OCI-LY3 (cell line): Measurements from ENCODE around the gene HOXC5.

Source experiments
- H2AFZ ChIP-seq: fragments of 200-600, 300-600 bp; shearing (Covaris generic); 2 replicates; pipeline ENCODE4 v1.6.0; 2014; ENCODE audit warnings: antibody characterized with exemption, low read depth, low read length
- H3K27ac ChIP-seq: fragments of 200-600, 300-600 bp; sonication (generic); 2 replicates; pipeline ENCODE4 v1.5.1; 2014; ENCODE audit warnings: mild to moderate bottlenecking, low read length, moderate library complexity, mixed read lengths
- H3K27me3 ChIP-seq: fragments of 200-600, 300-600 bp; sonication (generic); 2 replicates; pipeline ENCODE4 v1.6.1; 2014; ENCODE audit warnings: low read depth, low read length, mixed read lengths
- H3K36me3 ChIP-seq: fragments of 200-600, 300-600 bp; sonication (generic); replicated peaks from 2 replicates; pipeline ENCODE3; 2014; ENCODE audit warnings: low read depth, low read length, mixed read lengths
- H3K4me1 ChIP-seq: fragments of 300-600, 200-600 bp; sonication (generic); 2 replicates; pipeline ENCODE4 v1.6.1; 2014; ENCODE audit warnings: low read length, mixed read lengths
- H3K4me2 ChIP-seq: fragments of 200-600, 300-600 bp; sonication (generic); 2 replicates; pipeline ENCODE4 v1.6.1; 2014; ENCODE audit warnings: low read length, mixed read lengths
- H3K4me3 ChIP-seq: fragments of 300-600, 200-600 bp; sonication (generic); 2 replicates; pipeline ENCODE4 v1.5.1; 2014; ENCODE audit warnings: antibody characterized with exemption, mild to moderate bottlenecking, low read length, moderate library complexity
- H3K79me2 ChIP-seq: fragments of 300-600, 200-600 bp; shearing (Covaris generic); 2 replicates; pipeline ENCODE4 v1.6.1; 2014; ENCODE audit warnings: mild to moderate bottlenecking, low read length, mixed read lengths
- H3K9ac ChIP-seq: fragments of 300-600, 200-600 bp; shearing (Covaris generic); 2 replicates; pipeline ENCODE4 v1.6.0; 2014; ENCODE audit warnings: mild to moderate bottlenecking, low read length, moderate library complexity
- H3K9me3 ChIP-seq: fragments of 200-600, 300-600 bp; shearing (Covaris generic); 2 replicates; pipeline ENCODE4 v1.6.1; 2014; ENCODE audit warnings: low read length, mixed read lengths; ENCODE audit not compliant: insufficient read depth
- H4K20me1 ChIP-seq: fragments of 200-600, 300-600 bp; sonication (generic); 2 replicates; pipeline ENCODE4 v1.6.1; 2016; ENCODE audit warnings: low read length, mixed read lengths; ENCODE audit not compliant: insufficient read depth
- CTCF ChIP-seq: fragments of 200-600, 300-600 bp; sonication (generic); IDR thresholded peaks from 2 replicates; pipeline ENCODE4 v1.5.1; 2014; ENCODE audit warnings: antibody characterized with exemption, low read length, low read depth
- EZH2phosphoT487 ChIP-seq: fragments of 200-600 bp; shearing (Covaris generic); IDR thresholded peaks from 2 replicates; pipeline ENCODE4 v1.6.1; 2018; ENCODE audit warnings: antibody characterized with exemption, mixed run types, low read depth

HOXC5 gene

DNA sequence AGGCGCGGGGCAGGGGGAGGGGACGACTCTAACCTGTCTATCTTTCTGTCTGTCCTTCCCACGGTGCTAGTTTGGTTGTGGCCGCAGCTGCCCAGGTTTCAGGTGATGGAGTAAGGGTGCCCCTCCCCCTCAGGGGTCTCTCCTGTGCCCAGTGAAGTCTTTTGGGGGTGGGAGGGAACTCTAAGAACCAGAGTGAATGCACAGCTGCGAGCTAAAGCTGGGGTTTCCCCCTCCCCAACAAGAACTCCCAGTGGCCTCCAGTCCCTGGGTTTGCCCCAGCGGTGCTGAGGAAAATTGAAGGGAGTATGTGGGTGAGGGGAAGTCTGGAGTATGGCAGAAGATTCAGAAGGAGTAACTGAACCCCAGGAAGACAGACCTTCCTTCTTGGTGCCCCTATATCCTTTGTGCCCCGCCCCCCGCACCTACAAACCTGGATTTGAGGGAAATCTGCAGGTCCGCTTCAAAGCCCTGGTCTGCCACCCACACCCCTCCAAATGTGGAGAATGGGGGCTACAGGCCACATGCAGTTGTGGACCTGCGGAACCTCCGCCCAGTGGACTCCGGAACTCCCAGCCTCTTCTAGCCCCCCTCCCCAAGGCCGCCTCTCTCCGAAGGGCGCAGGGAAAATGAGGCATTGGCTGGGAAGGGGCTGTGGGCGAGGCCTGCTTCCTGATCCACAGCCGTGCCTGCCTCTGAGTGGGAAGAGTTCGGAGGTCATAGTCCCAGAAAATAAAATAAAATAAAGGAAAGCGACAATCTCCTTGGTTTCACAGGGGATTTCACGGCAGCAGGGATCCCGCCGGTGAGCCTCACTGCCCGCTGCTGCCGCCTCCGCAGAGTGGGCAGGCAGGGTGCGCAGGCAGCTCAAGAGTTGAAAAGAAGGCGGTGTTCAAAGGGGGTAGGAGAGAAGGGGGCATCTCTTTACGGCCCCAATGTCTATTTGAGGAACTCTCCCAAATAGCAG is 36.3 kb upstream of the HOXC5 start:
- no peaks in the 10 kb centered on the region for H4K20me1 ChIP-seq
- H3K27me3 ChIP-seq = no peaks in the 10 kb centered on the region
- no peaks in the 10 kb centered on the region for H3K36me3 ChIP-seq
- peak overlapping the region; percentile 98 for H3K9ac ChIP-seq
- no peaks in the 10 kb centered on the region for H3K79me2 ChIP-seq
- H3K4me1 ChIP-seq = peaks cover 31% of the 10 kb centered on the region
- H3K4me2 ChIP-seq = peak overlapping the region; percentile 95
- peak overlapping the region; percentile 79 for H2AFZ ChIP-seq
- H3K9me3 ChIP-seq = no peaks in the 10 kb centered on the region
- TF ChIP-seq EZH2phosphoT487 (no peak), CTCF (no peak)
- H3K4me3 ChIP-seq = peak overlapping the region; percentile 90
- peak overlapping the region; percentile 70 for H3K27ac ChIP-seq

DNA sequence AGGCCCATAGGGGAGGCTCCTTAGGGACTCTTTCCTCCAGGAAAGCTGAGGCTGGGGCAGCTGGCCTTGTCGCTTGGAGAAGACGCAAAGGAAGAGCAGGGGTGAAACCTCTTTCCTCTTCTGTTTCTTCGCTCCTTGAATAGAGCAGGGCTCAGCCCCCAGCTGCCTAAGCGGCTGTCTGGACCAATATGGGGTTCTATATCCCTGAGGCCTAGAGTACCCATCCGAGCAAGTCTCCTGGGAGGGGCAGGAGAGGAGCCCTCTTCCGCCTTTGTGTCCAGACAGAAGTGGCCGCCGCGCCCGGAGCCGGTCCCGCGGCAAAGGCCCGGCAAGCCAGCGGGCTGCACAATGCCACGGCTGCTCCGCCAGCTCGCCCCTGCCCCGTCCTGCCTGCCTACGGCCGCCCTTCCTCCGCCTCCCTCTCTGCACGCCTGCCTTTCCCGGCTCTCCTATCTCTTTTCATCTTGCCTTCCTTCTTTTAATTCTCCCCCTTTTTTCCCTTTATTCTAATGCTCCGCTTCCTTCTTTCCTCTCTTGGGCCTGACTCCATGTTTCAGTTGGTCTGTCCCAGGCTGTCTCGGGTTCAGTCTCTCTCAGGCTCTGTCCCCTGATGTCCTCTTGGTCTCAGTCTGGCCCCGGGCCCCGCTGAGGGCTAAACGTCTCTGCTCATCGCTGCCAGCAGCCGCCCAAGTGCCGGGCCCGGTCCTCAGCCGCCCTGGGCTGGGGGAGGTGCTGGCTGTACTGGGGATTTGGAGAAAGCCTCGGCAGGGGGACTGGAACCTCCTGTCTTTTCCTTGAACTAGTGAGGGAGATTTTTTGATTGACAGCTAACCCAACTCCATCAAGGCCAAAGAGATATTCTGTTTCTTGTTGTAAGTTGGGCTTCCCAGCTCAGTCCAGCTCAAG is 35.4 kb upstream of the HOXC5 start:
- Histone ChIP-seq H3K36me3 (no peaks in the 10 kb centered on the region), H3K4me3 (no peak overlapping the region), H4K20me1 (no peaks in the 10 kb centered on the region), H3K4me1 (peaks cover 22% of the 10 kb centered on the region), H3K9ac (no peak overlapping the region), H3K4me2 (no peak overlapping the region), H3K27me3 (no peaks in the 10 kb centered on the region; the same call in 1 of the 2 replicates), H3K9me3 (no peaks in the 10 kb centered on the region), H2AFZ (no peak overlapping the region), H3K27ac (no peak overlapping the region), H3K79me2 (no peaks in the 10 kb centered on the region)
- TF ChIP-seq EZH2phosphoT487 (no peak), CTCF (no peak)

DNA sequence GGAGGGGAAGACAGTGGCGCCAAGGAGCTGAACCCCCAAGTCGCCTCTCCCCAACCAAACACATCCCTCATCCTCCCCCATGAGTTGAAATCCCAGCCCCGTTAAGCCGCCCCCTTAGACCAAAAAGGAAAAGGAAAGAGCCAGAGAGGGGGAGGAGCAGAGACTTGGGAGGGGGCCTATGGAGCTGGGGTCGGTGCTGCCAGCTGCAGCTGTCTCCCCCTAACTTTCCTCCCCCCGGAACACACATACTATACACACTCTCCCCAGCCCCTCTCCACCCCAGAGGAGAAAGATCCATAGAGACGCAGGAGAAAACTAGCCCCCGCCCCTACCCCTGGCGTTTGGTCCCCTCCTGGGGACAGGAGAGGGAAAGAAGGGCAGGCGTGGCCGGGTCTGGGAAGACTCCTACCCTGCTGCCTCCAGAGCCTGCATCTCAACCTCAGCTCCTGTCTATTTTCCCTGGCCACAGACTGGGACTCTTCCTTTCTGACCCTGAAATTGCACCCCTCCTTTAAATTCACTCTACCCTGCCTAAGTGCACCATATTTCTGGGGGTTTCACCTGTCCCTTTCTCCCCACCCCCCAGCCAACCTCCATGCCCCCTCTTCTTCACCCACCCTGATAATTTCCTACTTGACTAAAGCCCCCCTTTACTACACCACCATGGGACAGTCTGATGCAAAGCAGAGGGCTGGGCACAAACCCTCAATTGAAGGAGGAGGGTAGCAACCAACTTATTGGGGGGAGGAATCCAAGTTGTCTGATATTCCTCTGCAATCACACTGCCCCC is 34.5 kb upstream of the HOXC5 start:
- H3K79me2 ChIP-seq = no peaks in the 10 kb centered on the region
- no peak overlapping the region for H3K27ac ChIP-seq
- TF ChIP-seq EZH2phosphoT487 = no peak
- TF ChIP-seq CTCF = no peak
- no peaks in the 10 kb centered on the region for H3K9me3 ChIP-seq
- H3K4me3 ChIP-seq = no peak overlapping the region
- H3K27me3 ChIP-seq = no peaks in the 10 kb centered on the region; the same call in 1 of the 2 replicates
- H4K20me1 ChIP-seq = no peaks in the 10 kb centered on the region
- H2AFZ ChIP-seq = no peak overlapping the region
- H3K9ac ChIP-seq = no peak overlapping the region
- H3K4me2 ChIP-seq = no peak overlapping the region
- peaks cover 13% of the 10 kb centered on the region for H3K4me1 ChIP-seq
- H3K36me3 ChIP-seq = no peaks in the 10 kb centered on the region
